GM21367 (cell line): ENCODE results near the gene RPTOR.

Experiments used
- ATAC-seq: cut with Tn5 transposase; IDR thresholded peaks from one replicate; pipeline ENCODE4 v1.9.1; 2021; ENCODE audit not compliant: unreplicated experiment

RPTOR gene

GRCh38 chr17:80586846-80587228 lies 42.2 kb downstream of the RPTOR start:
- ATAC-seq = no peak

GRCh38 chr17:80588702-80589383 lies 44.2 kb downstream of the RPTOR start:
- ATAC-seq = no peak

- ATAC-seq = no peak
Observed at GRCh38 chr17:80591788-80592187, 47.1 kb downstream of the RPTOR start.

- ATAC-seq = no peak
Observed at GRCh38 chr17:80592243-80592642, 47.6 kb downstream of the RPTOR start.

GRCh38 chr17:80593181-80593580 lies 48.5 kb downstream of the RPTOR start:
- ATAC-seq = no peak

- no peak for ATAC-seq
Observed at GRCh38 chr17:80594431-80595269, 50.0 kb downstream of the RPTOR start.

GRCh38 chr17:80596760-80597608 lies 52.3 kb downstream of the RPTOR start:
- no peak for ATAC-seq

- no peak for ATAC-seq
Observed at GRCh38 chr17:80598813-80599545, 54.3 kb downstream of the RPTOR start.

GRCh38 chr17:80599546-80600305 lies 55.1 kb downstream of the RPTOR start:
- no peak for ATAC-seq

GRCh38 chr17:80601146-80601545 lies 56.5 kb downstream of the RPTOR start:
- no peak for ATAC-seq

- ATAC-seq = no peak
Observed at GRCh38 chr17:80603396-80603795, 58.8 kb downstream of the RPTOR start.

- ATAC-seq = no peak
Observed at GRCh38 chr17:80604009-80604669, 59.5 kb downstream of the RPTOR start.

GRCh38 chr17:80604670-80605010 lies 60.0 kb downstream of the RPTOR start:
- ATAC-seq = no peak

- peak; percentile 78 for ATAC-seq
Observed at GRCh38 chr17:80605326-80606066, 60.9 kb downstream of the RPTOR start.

GRCh38 chr17:80608326-80608725 lies 63.7 kb downstream of the RPTOR start:
- no peak for ATAC-seq

- ATAC-seq = no peak
Observed at GRCh38 chr17:80609757-80610156, 65.1 kb downstream of the RPTOR start.

GRCh38 chr17:80611816-80612215 lies 67.2 kb downstream of the RPTOR start:
- no peak for ATAC-seq

GRCh38 chr17:80612997-80613731 lies 68.5 kb downstream of the RPTOR start:
- ATAC-seq = no peak
